Fibroblast of pulmonary artery (primary cell): ENCODE results near the gene ZNF483.
A peak's percentile ranks its signal among the peaks of the same experiment; 100 is the strongest.
"Not testable (repeated sequence)": the region's sequence is repeated elsewhere in the genome, so short reads cannot be mapped to it uniquely, and the experiment has no call there.

Experiments used
- DNase-seq: peaks from one replicate; pipeline ENCODE4 v3.0.0-alpha.2; 2010; ENCODE audit warnings: low read depth
- H3K4me3 ChIP-seq: replicated peaks from 2 replicates; pipeline ENCODE4 v1.5.1; 2011; ENCODE audit warnings: low read depth, mild to moderate bottlenecking, control low read depth, low read length, moderate library complexity
- TF ChIP-seq, protein P1 (sequence below): IDR thresholded peaks from 2 replicates; pipeline ENCODE4 v1.5.1; 2011; ENCODE audit warnings: mild to moderate bottlenecking, control low read depth, low read length, inconsistent platforms; ENCODE audit errors: missing control alignments

ZNF483 gene

DNA sequence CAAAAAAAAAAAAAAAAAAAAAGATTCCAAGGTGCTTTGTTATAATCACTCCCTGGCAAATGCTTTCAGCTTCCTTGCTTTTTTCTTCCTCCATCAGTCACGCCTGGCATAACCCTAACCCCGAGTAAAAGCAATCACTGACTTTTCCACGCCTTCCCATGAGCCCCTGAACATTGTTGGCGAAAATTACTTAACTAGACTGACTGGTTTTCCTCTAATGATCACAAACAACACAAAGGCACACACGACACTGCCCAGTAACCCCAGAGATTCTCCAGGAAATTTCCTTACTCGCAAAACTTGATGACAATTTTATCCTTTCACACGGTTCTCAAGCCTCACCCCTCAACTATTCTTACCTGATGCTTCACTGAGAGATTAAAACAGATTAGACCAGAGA is 85.9 kb downstream of the ZNF483 start:
- no peak for DNase-seq
- H3K4me3 ChIP-seq: no peak overlapping the region
- TF ChIP-seq, protein P1, sequence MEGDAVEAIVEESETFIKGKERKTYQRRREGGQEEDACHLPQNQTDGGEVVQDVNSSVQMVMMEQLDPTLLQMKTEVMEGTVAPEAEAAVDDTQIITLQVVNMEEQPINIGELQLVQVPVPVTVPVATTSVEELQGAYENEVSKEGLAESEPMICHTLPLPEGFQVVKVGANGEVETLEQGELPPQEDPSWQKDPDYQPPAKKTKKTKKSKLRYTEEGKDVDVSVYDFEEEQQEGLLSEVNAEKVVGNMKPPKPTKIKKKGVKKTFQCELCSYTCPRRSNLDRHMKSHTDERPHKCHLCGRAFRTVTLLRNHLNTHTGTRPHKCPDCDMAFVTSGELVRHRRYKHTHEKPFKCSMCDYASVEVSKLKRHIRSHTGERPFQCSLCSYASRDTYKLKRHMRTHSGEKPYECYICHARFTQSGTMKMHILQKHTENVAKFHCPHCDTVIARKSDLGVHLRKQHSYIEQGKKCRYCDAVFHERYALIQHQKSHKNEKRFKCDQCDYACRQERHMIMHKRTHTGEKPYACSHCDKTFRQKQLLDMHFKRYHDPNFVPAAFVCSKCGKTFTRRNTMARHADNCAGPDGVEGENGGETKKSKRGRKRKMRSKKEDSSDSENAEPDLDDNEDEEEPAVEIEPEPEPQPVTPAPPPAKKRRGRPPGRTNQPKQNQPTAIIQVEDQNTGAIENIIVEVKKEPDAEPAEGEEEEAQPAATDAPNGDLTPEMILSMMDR: no peak

DNA sequence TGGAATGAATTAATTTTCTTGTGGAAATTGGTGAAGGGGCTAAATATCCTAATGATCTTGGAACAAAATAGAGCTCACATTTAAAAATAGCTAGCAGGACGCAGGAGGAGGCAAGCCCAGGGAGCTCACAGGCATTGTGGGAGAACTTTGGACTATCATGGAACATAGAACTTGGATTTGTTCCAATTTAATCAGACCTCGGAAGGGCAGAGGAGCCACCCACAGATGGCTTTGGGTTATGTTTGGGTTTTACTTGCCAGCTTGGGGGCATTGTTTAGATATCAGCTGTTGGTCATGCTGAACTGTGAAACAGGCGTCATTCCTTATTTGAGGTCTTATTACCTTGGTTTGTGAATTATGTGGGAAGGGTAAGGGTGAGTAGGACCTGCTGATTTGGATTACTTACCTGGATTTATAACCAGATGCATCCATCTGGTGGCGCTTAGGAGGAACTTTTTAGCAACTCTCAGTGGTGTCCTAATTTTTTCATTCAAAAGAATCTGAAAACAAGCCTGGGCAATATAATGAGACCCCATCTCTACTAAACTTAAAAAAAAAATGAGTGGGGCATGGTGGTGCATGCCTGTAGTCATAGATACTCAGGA is 88.6 kb downstream of the ZNF483 start:
- no peak overlapping the region for H3K4me3 ChIP-seq
- TF ChIP-seq, protein P1: no peak
- no peak for DNase-seq

DNA sequence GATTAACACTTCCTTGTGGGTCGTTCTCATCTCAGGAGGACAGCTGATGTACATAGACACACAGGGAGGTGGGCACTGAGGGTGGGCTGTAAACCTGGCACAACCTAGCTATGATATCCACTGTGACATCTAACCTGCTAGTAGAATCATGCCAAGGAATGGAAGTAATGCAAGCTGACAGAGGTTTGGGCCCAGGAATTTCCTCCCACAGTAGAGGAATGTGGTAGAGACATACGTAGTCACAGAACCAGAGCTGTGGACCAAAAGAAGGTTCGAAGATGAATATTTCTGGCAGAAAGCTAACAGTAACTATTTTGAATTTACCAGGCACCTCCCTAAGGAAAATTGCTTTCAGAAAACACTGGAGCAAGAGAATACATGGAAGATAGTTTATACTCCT is 90.9 kb downstream of the ZNF483 start:
- TF ChIP-seq, protein P1: no peak
- DNase-seq: no peak
- no peak overlapping the region for H3K4me3 ChIP-seq

GRCh38 chr9:111617349-111617748 is 92.4 kb downstream of the ZNF483 start:
- not testable (repeated sequence) for DNase-seq

DNA sequence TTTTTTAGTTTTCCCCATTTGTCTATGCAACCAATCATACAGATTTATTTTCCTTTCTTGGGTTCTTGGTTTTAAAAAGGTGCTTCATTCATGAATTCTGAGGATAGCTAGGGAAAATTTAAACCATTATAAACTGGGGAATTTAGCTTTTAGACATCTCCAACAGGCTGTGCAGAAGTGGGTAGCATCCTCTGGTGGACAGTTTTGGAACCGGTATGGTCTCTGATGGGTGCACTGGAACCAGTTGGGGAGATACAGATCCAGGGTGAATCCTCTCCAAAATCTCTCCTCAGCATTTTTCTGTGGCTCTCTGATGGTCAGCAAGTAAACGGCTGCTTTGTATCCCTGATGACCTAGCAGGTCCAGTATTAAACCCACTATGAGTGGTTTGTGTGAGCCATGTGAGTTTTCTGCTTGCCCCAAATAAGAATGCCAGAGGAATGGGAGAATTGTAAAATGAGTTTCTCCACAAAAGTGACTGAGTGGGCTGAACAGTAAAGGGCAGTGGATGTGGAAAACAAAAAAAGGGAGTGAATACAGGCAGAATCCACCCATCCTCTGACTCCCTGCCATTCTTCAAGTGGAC is 97.0 kb downstream of the ZNF483 start:
- peak; percentile 72 for DNase-seq
- H3K4me3 ChIP-seq: no peak overlapping the region
- TF ChIP-seq, protein P1: peak; percentile 100

More at GRCh38 chr9:111617349-111617748, 92.4 kb downstream of the ZNF483 start:
- H3K4me3 ChIP-seq: not testable (repeated sequence)

DNA sequence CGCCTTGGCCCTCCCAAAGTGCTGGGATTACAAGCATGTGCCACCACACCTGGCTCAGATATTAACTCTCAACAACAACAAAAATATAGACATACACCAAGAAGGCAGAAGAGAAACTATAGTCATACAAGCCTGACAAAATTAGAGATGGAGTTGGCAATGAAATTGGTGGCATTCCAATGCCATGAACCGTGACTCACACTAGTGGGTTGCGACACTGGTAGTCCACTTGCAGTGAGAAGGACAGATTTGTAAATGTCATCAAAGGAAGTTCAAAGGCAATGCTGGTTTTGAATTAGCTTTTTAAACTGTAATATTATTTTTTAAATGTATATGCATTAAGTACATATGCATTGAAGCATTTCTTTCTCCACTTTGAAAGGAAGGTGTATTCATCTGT is 97.6 kb downstream of the ZNF483 start:
- DNase-seq: peak; percentile 88
- TF ChIP-seq, protein P1: no peak
- H3K4me3 ChIP-seq: no peak overlapping the region
